ENCODE measurements around the gene IRF8.

DNA sequence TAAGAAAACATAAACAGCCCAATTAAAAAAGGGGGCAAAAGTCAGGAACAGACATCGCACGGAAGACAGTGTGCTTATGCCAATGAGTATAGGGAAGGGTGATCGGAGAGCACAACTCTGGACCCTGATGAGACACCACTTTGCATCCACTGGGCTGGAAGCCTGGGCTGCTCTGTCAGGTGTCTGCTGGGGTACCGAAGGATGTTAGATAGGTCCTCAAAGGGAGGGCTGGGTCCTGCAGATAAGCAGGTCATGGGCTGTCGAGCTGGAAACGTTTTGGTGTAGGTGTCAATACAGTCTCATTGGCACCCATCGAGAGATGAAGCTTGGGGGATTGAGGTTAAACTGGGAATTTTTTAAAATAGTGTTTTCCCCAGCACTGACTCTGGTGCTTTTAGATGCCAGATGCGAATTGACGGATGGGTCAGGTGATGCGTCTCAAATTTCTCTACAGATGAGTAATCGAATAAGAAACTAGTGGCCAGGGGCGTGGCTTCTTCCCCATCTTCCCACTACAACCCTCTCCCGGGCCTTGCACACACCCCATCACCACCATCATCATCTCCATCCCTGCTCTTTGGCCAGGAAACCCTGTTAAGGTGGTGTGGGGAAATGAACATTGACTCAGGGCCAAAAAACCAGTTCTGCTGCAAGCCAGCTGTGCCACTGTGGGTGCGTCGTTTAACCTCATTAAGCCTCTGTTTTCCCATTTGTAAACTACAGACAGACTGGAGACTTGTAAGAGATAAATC lies 47.8 kb upstream of the IRF8 start:
- TF ChIP-seq, protein P1, sequence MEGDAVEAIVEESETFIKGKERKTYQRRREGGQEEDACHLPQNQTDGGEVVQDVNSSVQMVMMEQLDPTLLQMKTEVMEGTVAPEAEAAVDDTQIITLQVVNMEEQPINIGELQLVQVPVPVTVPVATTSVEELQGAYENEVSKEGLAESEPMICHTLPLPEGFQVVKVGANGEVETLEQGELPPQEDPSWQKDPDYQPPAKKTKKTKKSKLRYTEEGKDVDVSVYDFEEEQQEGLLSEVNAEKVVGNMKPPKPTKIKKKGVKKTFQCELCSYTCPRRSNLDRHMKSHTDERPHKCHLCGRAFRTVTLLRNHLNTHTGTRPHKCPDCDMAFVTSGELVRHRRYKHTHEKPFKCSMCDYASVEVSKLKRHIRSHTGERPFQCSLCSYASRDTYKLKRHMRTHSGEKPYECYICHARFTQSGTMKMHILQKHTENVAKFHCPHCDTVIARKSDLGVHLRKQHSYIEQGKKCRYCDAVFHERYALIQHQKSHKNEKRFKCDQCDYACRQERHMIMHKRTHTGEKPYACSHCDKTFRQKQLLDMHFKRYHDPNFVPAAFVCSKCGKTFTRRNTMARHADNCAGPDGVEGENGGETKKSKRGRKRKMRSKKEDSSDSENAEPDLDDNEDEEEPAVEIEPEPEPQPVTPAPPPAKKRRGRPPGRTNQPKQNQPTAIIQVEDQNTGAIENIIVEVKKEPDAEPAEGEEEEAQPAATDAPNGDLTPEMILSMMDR (IDR thresholded peaks at IDR 0.05; ENCODE audit: low read depth, low read length): no peak
- no peak for TF ChIP-seq POLR2A (IDR thresholded peaks at IDR 0.05; ENCODE audit: extremely low read depth, insufficient read length)
- TF ChIP-seq, protein P2, sequence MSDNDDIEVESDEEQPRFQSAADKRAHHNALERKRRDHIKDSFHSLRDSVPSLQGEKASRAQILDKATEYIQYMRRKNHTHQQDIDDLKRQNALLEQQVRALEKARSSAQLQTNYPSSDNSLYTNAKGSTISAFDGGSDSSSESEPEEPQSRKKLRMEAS (IDR thresholded peaks at IDR 0.05; ENCODE audit: low read depth, low read length): no peak
